Fibroblast of villous mesenchyme (primary cell): ENCODE data around the gene CHGA. TPM values are rescaled to one million over a fixed set of nuclear protein-coding genes. Genes with fewer than 3 reads are reported as not detected.

Experiments
- DNase-seq: peaks from one replicate; pipeline ENCODE4 v3.0.0-alpha.2; 2010; ENCODE audit warnings: low read depth
- H3K4me3 ChIP-seq: 2 replicates; pipeline ENCODE4 v1.5.1; 2011; ENCODE audit warnings: low read depth, mild to moderate bottlenecking, low read length
- CTCF ChIP-seq: IDR thresholded peaks from 2 replicates; pipeline ENCODE4 v1.5.1; 2012; ENCODE audit warnings: low read depth, mild to moderate bottlenecking, low read length; ENCODE audit not compliant: insufficient read depth
- total RNA-seq: library from RNA; depleted of rRNA; stranded (reverse); fragments of >200 nt; gene quantifications from 2 replicates; pipeline ENCODE4 v1.2.3, GENCODE V29; 2012

The CHGA gene
- total RNA-seq, 1 donor = not detected

- no peak overlapping the region for H3K4me3 ChIP-seq
- TF ChIP-seq CTCF = no peak
- no peak for DNase-seq
Measured at GRCh38 chr14:92892589-92892988, 30.4 kb upstream of the CHGA start.

- no peak for TF ChIP-seq CTCF
- DNase-seq = no peak
- no peak overlapping the region for H3K4me3 ChIP-seq
Measured at GRCh38 chr14:92895352-92895878, 27.5 kb upstream of the CHGA start.

- DNase-seq = no peak
- H3K4me3 ChIP-seq = no peak overlapping the region
- no peak for TF ChIP-seq CTCF
Measured at GRCh38 chr14:92897922-92898565, 24.9 kb upstream of the CHGA start.

GRCh38 chr14:92898566-92899131 lies 24.3 kb upstream of the CHGA start:
- H3K4me3 ChIP-seq = no peak overlapping the region
- no peak for TF ChIP-seq CTCF
- no peak for DNase-seq

GRCh38 chr14:92900660-92901059 lies 22.3 kb upstream of the CHGA start:
- H3K4me3 ChIP-seq = no peak overlapping the region
- no peak for TF ChIP-seq CTCF
- DNase-seq = no peak

- no peak overlapping the region for H3K4me3 ChIP-seq
- DNase-seq = no peak
- no peak for TF ChIP-seq CTCF
Measured at GRCh38 chr14:92902191-92902590, 20.8 kb upstream of the CHGA start.

- DNase-seq = no peak
- no peak overlapping the region for H3K4me3 ChIP-seq
- TF ChIP-seq CTCF = no peak
Measured at GRCh38 chr14:92902726-92903125, 20.2 kb upstream of the CHGA start.
